Mucosa of rectum (tissue), 2 donors: ENCODE data around the gene IL13RA2.

ENCODE experiments used
- H3K27ac ChIP-seq, 2 donors: one replicate each; pipeline ENCODE4 v1.7.0; 2013; ENCODE audit warnings: inconsistent platforms in 2 of 2, low read depth in 2 of 2, low read length in 2 of 2
- H3K27me3 ChIP-seq, 2 donors: one replicate each; pipeline ENCODE4 v1.7.0; 2013; ENCODE audit warnings: low read length in 2 of 2; ENCODE audit not compliant: control insufficient read depth in 2 of 2, insufficient read depth in 2 of 2
- H3K36me3 ChIP-seq, 2 donors: one replicate each; pipeline ENCODE4 v1.7.0; 2013; ENCODE audit warnings: low read length in 2 of 2; ENCODE audit not compliant: control insufficient read depth in 2 of 2, insufficient read depth in 2 of 2
- H3K4me1 ChIP-seq, 2 donors: one replicate each; pipeline ENCODE4 v1.7.0; 2013; ENCODE audit warnings: low read length in 2 of 2, mild to moderate bottlenecking in 1 of 2; ENCODE audit not compliant: control insufficient read depth in 2 of 2, insufficient read depth in 2 of 2
- H3K4me3 ChIP-seq, 2 donors: one replicate each; pipeline ENCODE4 v1.7.0; 2013; ENCODE audit warnings: low read length in 2 of 2
- H3K9ac ChIP-seq, 2 donors: one replicate each; pipeline ENCODE4 v1.7.0; 2013; ENCODE audit warnings: low read length in 2 of 2, low read depth in 1 of 2, mild to moderate bottlenecking in 1 of 2
- H3K9me3 ChIP-seq, 2 donors: one replicate each; pipeline ENCODE4 v1.7.0; 2013; ENCODE audit warnings: low read length in 2 of 2; ENCODE audit not compliant: control insufficient read depth in 2 of 2
- donor health status: healthy.
- donor health status: Normal muscosa, but diverticular disease.

The IL13RA2 gene

DNA sequence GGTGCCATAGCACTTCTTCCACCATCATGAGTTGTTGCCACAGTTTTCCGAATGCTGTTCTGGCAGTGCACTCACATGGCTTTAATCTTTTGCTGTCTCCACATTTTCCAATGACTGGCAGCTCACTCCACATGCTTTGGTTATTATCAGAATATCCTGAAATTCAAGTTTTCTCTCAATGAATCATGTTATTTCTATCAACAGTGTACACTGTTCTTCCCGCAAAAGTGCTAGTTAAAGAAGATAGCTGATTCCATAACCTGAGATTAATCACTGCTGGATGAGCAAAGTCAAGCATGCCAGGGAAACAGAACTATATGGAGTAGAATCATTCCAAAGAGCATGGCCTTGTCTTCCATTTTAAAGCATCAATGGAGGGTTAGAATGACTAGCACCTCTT, 14.6 kb upstream of the IL13RA2 start:
- no peak overlapping the region for H3K27ac ChIP-seq
- H3K4me1 ChIP-seq = peaks cover 2 to 3% of the 10 kb centered on the region in 2 donors
- H3K4me3 ChIP-seq = no peak overlapping the region
- peaks cover 0 to 2% of the 10 kb centered on the region in 2 donors for H3K27me3 ChIP-seq
- no peak overlapping the region for H3K9ac ChIP-seq
- H3K9me3 ChIP-seq = no peaks in the 10 kb centered on the region
- no peaks in the 10 kb centered on the region for H3K36me3 ChIP-seq

DNA sequence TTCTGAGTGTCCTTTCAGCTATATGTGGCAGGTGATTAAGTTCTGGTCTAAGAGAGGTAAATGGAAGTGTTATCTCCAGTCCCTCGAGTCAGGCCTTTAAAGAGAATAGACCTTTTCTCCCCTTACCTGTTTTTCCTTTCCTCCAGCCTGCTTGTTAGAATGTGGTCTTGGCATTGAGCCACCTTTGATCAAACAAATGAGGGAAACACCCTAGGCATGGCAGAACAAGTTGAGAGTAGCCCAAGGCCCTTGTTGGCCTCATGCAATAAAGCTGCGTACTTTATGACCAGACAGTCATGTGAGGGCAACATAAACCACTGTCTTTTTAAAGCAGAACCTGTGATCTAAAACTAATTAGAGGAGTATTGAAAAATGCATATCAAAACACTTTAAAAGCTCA, 13.2 kb upstream of the IL13RA2 start:
- no peaks in the 10 kb centered on the region for H3K36me3 ChIP-seq
- no peaks in the 10 kb centered on the region for H3K9me3 ChIP-seq
- peak overlapping the region in 1 of 2 donors; percentile 10 for H3K9ac ChIP-seq
- H3K27ac ChIP-seq = peak overlapping the region; percentile 56 to 69
- H3K27me3 ChIP-seq = peaks cover 0 to 2% of the 10 kb centered on the region in 2 donors
- H3K4me3 ChIP-seq = no peak overlapping the region
- peaks cover 2 to 3% of the 10 kb centered on the region in 2 donors for H3K4me1 ChIP-seq

DNA sequence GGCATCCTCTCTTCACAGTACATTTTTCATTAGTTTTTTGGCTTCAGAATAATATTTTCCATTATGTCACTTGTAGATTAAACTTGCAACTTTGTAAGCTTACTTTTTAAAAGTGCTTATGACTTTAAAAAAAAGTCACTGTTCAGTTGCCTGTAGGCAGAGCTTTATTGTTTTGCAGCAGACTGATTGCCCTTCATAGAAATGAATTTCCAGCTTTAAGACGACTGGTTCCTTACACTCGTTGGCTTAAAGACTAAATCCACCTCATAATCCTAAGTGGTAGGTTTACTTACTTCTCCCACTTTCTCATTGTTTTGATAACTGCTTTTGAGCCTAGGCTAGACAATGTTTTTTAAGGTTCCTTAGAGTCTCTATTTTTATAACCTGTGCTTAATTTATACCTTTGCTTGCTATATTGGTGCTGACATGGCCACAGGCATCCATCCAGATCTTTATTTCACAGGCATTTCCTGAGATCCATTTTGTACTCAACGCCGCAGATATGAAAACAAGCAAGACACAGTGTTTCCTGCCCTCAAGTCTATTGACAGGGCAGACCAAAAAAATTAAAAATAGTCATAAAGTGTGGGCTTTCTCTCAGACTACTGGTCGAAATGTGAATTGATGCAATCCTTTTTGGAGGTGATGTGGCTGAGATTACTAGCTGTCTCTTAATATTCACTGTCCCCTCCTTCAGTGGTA, 12.6 kb upstream of the IL13RA2 start:
- no peaks in the 10 kb centered on the region for H3K36me3 ChIP-seq
- H3K27me3 ChIP-seq = no peaks in the 10 kb centered on the region
- peaks cover 2 to 3% of the 10 kb centered on the region in 2 donors for H3K4me1 ChIP-seq
- H3K9me3 ChIP-seq = no peaks in the 10 kb centered on the region
- H3K4me3 ChIP-seq = no peak overlapping the region
- peak overlapping the region in 1 of 2 donors; percentile 10 for H3K9ac ChIP-seq
- H3K27ac ChIP-seq = peak overlapping the region; percentile 56 to 69

DNA sequence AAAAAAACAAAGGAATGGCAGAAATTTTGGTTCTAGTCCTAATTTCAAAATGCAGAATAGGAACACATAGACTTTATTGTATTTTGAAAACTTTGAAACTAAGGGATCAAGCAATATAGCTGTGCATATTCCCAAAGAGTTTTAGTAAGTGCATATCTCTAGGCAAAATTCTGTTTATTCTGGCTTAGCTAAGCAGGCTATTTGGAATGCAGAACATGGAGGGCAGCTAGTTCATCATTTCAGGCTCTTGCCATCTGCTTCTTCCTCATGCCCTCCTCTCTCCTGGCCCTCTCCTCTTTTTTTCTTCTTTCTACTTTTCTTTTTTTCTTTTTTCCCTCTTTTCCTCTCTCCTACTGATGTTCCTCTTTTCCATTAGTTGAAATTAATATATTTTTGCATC, 12.0 kb upstream of the IL13RA2 start:
- H3K27me3 ChIP-seq = no peaks in the 10 kb centered on the region
- H3K4me1 ChIP-seq = peaks cover 2 to 3% of the 10 kb centered on the region in 2 donors
- H3K9me3 ChIP-seq = no peaks in the 10 kb centered on the region
- no peaks in the 10 kb centered on the region for H3K36me3 ChIP-seq
- H3K9ac ChIP-seq = no peak overlapping the region
- no peak overlapping the region for H3K27ac ChIP-seq
- no peak overlapping the region for H3K4me3 ChIP-seq

DNA sequence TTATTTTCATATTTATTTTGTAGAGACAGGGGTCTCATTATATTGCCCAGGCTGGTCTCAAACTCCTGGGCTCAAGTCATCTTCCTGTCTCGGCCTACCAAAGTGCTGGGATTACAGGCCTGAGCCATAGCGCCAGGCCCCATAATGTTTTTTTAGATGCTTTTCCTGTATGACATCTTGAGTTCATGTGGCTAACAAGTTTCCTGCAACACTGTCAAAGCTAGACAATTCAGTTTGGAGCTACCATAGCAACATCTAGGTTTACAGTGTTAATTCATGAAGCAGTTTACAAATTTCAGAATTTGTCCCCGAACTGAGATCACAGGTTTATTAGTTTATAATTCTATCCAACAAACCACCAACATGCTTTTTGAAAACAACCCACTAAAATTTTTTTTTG, 6.4 kb upstream of the IL13RA2 start:
- Histone ChIP-seq H3K4me3 (no peak overlapping the region), H3K9ac (no peak overlapping the region), H3K36me3 (no peaks in the 10 kb centered on the region), H3K27ac (no peak overlapping the region), H3K4me1 (no peaks in the 10 kb centered on the region), H3K9me3 (no peaks in the 10 kb centered on the region), H3K27me3 (peaks cover 0 to 3% of the 10 kb centered on the region in 2 donors)

DNA sequence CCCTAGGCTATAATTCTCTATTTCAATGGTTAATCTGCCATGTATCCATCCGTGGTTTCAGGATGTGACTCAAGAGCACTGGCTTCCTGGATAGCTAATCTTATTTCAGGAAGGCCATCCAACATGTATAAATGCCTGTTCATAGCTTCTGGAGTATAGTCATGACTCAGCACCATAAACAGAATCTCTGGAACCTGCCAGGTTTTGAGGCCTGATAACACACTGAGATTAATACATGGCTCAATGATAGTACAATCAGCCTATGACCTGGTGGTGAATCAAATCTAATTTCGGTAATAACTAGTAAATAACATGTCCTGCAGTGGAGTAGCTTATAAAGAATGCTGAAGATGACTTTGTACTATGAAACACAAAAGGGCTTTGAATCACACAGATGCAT, 5.7 kb upstream of the IL13RA2 start:
- no peak overlapping the region for H3K9ac ChIP-seq
- H3K4me3 ChIP-seq = no peak overlapping the region
- H3K4me1 ChIP-seq = no peaks in the 10 kb centered on the region
- peaks cover 0 to 3% of the 10 kb centered on the region in 2 donors for H3K27me3 ChIP-seq
- H3K27ac ChIP-seq = no peak overlapping the region
- no peaks in the 10 kb centered on the region for H3K9me3 ChIP-seq
- H3K36me3 ChIP-seq = no peaks in the 10 kb centered on the region

DNA sequence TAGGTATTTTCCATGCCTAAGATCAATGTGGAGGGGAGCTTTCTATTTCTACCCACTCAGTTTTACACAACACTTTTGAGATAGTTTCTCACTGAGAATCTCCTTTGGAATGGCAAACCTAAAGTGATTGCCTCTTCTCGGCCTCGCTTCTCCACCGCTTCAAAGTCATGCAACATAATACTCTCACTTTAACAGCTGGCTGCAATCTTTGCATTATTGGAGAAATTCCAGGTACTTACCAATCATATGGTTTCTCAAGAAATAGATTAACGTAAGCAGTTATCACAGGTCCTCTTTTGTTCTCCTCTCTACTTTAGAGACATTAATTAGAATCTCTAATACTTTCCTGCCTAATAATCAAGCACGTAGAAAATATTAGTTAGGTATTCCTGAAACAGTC, 3.7 kb upstream of the IL13RA2 start:
- Histone ChIP-seq H3K27me3 (peaks cover 0 to 3% of the 10 kb centered on the region in 2 donors), H3K4me3 (no peak overlapping the region), H3K9me3 (no peaks in the 10 kb centered on the region), H3K4me1 (no peaks in the 10 kb centered on the region), H3K36me3 (no peaks in the 10 kb centered on the region), H3K9ac (no peak overlapping the region), H3K27ac (no peak overlapping the region)

DNA sequence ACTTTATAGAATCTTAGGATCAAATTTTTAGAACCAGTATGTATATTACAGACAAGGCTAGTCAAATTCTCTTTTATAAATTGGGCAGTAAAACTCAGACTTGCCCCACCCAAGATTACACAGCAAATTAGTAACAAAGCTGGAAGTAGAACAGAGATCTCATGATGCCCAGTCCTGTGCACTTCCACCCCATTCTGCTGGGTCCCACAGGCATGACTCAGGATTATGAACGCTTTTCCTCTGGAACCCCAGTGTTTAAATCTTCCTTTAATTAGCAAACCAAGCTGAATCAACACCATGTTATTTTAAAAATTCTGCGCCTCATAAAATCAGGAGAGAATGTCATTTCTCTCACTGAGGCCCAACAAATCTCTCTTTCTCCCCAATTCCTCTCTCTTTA, 1.5 kb upstream of the IL13RA2 start:
- Histone ChIP-seq H3K36me3 (no peaks in the 10 kb centered on the region), H3K27me3 (peaks cover 0 to 3% of the 10 kb centered on the region in 2 donors), H3K9ac (no peak overlapping the region), H3K9me3 (no peaks in the 10 kb centered on the region), H3K27ac (no peak overlapping the region), H3K4me1 (no peaks in the 10 kb centered on the region), H3K4me3 (no peak overlapping the region)

DNA sequence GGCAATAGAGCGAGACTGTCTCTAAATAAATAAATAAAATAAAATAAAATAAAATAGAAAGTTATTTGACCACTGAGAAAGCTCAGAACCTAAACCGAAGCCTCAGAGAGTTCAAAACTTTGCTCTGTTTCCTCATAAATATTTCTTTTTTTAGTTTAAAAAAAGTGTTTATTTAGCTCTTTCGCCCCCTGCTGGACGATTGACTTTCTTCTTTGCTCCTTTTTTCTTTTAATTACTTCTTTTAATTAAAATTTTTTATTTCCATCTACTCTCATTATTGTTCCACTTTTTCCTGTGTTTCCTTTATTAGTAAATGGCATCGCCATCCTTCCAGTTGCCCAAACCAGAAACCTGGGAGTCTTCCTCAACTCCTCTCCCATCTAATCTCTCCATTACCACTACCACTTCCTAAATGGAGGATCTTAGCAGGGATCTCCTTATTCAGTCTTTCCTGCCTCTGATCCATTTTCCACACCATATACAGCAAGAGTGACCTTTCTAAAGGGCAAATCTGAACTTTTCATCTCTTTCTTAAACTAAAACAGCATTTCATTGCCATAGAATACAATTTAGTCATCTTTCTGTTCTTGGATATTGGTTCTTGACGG, 728 bp upstream of the IL13RA2 start:
- Histone ChIP-seq H3K36me3 (no peaks in the 10 kb centered on the region), H3K27me3 (peaks cover 0 to 2% of the 10 kb centered on the region in 2 donors), H3K4me1 (no peaks in the 10 kb centered on the region), H3K27ac (no peak overlapping the region), H3K9me3 (no peaks in the 10 kb centered on the region), H3K9ac (no peak overlapping the region), H3K4me3 (no peak overlapping the region)

DNA sequence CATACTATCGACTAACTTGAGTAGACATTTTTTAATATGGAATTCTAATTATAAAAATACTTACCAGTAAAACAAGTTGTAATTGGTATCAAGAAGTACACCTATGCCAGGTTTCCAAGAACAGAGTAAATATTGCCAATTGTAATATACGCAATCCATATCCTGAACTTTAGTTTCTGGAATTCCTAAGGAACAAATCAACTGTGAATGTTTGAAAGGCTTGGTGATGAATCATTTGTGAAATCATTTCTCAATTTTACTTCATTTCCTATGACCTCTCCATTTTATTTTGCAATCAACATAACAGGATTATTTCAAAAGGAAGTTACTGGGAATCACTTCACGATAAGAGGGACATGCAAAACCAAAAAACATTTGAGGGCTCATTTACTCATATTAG, 3.7 kb downstream of the IL13RA2 start:
- H3K4me3 ChIP-seq = no peak overlapping the region
- no peaks in the 10 kb centered on the region for H3K36me3 ChIP-seq
- H3K9me3 ChIP-seq = no peaks in the 10 kb centered on the region
- H3K4me1 ChIP-seq = no peaks in the 10 kb centered on the region
- no peaks in the 10 kb centered on the region for H3K27me3 ChIP-seq
- H3K27ac ChIP-seq = no peak overlapping the region
- no peak overlapping the region for H3K9ac ChIP-seq
